Activated naive CD4-positive, alpha-beta T cell treated with anti-CD3 and anti-CD28 coated beads for 36 hours (primary cell): Measurements from ENCODE around the gene CAMSAP1. TPM values are rescaled to one million over a fixed set of nuclear protein-coding genes. Genes with fewer than 3 reads are reported as not detected.

ENCODE experiments used
- CTCF ChIA-PET: fragments of 350-600 bp; sonication (Branson Sonifier 250); formaldehyde crosslinking; loops from one replicate; lab custom pipeline; 2021; ENCODE audit warnings: antibody characterized with exemption; lab: Charles Lee
- DNase-seq: peaks from one replicate; pipeline ENCODE4 v3.0.0-alpha.2; 2020
- H3K27ac Mint-ChIP-seq: one replicate; pipeline ENCODE4 v1.8.0; 2021; ENCODE audit warnings: mild to moderate bottlenecking, mixed read lengths
- H3K27me3 Mint-ChIP-seq: one replicate; pipeline ENCODE4 v1.8.0; 2021; ENCODE audit warnings: low read depth, mixed read lengths
- H3K36me3 Mint-ChIP-seq: one replicate; pipeline ENCODE4 v1.8.0; 2021; ENCODE audit warnings: low read depth, mixed read lengths
- H3K4me1 Mint-ChIP-seq: one replicate; pipeline ENCODE4 v1.8.0; 2021; ENCODE audit warnings: low read depth, mixed read lengths
- H3K4me3 Mint-ChIP-seq: one replicate; pipeline ENCODE4 v1.8.0; 2021; ENCODE audit warnings: mild to moderate bottlenecking, moderate library complexity, mixed read lengths
- H3K9me3 Mint-ChIP-seq: one replicate; pipeline ENCODE4 v1.8.0; 2021; ENCODE audit warnings: mixed read lengths
- intact Hi-C: fragments of 100-400 bp; cut with micrococcal nuclease; formaldehyde crosslinking; loops from one replicate; pipeline ENCODE4 v1.15.1; 2023
- total RNA-seq, 2 experiments: library from RNA; stranded (reverse); gene quantifications; one replicate each; pipeline ENCODE4 v1.2.3, GENCODE V29; 2021

Gene CAMSAP1
- total RNA-seq, 2 experiments from 2014 or later = 32.6 to 35.2 TPM

GRCh38 chr9:135876936-135877335 lies 30.4 kb downstream of the CAMSAP1 start:
- no peak overlapping the region for H3K27ac Mint-ChIP-seq
- no peaks in the 10 kb centered on the region for H3K27me3 Mint-ChIP-seq
- H3K36me3 Mint-ChIP-seq = peaks cover 9% of the 10 kb centered on the region
- peaks cover 30% of the 10 kb centered on the region for H3K4me1 Mint-ChIP-seq
- no peak overlapping the region for H3K4me3 Mint-ChIP-seq
- intact Hi-C loops = no loop called here
- no peaks in the 10 kb centered on the region for H3K9me3 Mint-ChIP-seq
- CTCF ChIA-PET = interaction anchor here (0.6 to 1.1 kb wide), 2 partner anchors 11 to 995 kb away, joined by 3 to 4 read pairs; no protein-coding TSS in a partner anchor
- DNase-seq = no peak

GRCh38 chr9:135874859-135875258 lies 32.5 kb downstream of the CAMSAP1 start:
- Mint-ChIP-seq H3K27ac (no peak overlapping the region), H3K27me3 (no peaks in the 10 kb centered on the region), H3K4me3 (no peak overlapping the region), H3K9me3 (no peaks in the 10 kb centered on the region), H3K4me1 (peaks cover 30% of the 10 kb centered on the region), H3K36me3 (peaks cover 9% of the 10 kb centered on the region)
- no peak for DNase-seq
- CTCF ChIA-PET = no interaction called here
- intact Hi-C loops = no loop called here

DNA sequence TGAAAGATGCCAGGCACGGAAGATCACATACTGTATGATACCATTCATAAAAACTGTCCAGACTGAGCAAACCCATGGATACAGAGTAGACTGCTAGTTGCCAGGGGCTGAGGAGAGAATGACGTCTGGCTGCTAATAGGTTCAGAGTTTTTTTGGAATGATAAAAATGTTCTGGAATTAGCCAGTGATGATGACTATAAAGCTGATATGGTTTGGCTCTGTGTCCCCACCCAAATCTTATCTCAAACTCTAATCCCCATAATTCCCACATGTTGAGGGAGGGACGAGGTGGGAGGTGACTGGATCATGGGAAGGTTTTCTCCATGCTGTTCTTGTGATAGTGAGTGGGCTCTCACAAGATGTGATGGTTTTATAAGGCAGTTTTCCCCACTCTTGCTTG lies 37.4 kb downstream of the CAMSAP1 start:
- Mint-ChIP-seq H3K9me3 (no peaks in the 10 kb centered on the region), H3K27me3 (no peaks in the 10 kb centered on the region), H3K27ac (no peak overlapping the region), H3K36me3 (peaks cover 3% of the 10 kb centered on the region), H3K4me1 (peaks cover 21% of the 10 kb centered on the region), H3K4me3 (no peak overlapping the region)
- no peak for DNase-seq
- intact Hi-C loops = no loop called here
- CTCF ChIA-PET = no interaction called here

- intact Hi-C loops = loop anchor here (2.0 kb wide), 2 partner anchors 39 to 257 kb away; no protein-coding TSS in a partner anchor
- no peak overlapping the region for H3K4me3 Mint-ChIP-seq
- H3K27me3 Mint-ChIP-seq = no peaks in the 10 kb centered on the region
- DNase-seq = no peak
- peaks cover 9% of the 10 kb centered on the region for H3K36me3 Mint-ChIP-seq
- peaks cover 21% of the 10 kb centered on the region for H3K4me1 Mint-ChIP-seq
- no peak overlapping the region for H3K27ac Mint-ChIP-seq
- CTCF ChIA-PET = interaction anchor here (0.9 to 1.1 kb wide), 3 partner anchors 11 to 94 kb away, joined by 3 to 6 read pairs (median 4); no protein-coding TSS in a partner anchor
- no peaks in the 10 kb centered on the region for H3K9me3 Mint-ChIP-seq
These were observed 41.8 kb downstream of the CAMSAP1 start for GRCh38 chr9:135865531-135865930.

GRCh38 chr9:135864447-135865049 lies 42.8 kb downstream of the CAMSAP1 start:
- peak; percentile 84 for DNase-seq
- intact Hi-C loops = loop anchor here (1.0 to 2.0 kb wide), 4 partner anchors 40 to 258 kb away; no protein-coding TSS in a partner anchor
- Mint-ChIP-seq H3K36me3 (peaks cover 8% of the 10 kb centered on the region), H3K4me1 (peaks cover 21% of the 10 kb centered on the region), H3K27ac (no peak overlapping the region), H3K9me3 (no peaks in the 10 kb centered on the region), H3K4me3 (no peak overlapping the region), H3K27me3 (no peaks in the 10 kb centered on the region)
- CTCF ChIA-PET = interaction anchor here (0.7 to 1.7 kb wide), 9 partner anchors 11 to 245 kb away, joined by 3 to 7 read pairs (median 3); partner anchors contain the start of gene UBAC1

- no peak for DNase-seq
- Mint-ChIP-seq H3K27me3 (no peaks in the 10 kb centered on the region), H3K9me3 (no peaks in the 10 kb centered on the region), H3K4me1 (peaks cover 16% of the 10 kb centered on the region), H3K4me3 (no peak overlapping the region), H3K36me3 (peaks cover 11% of the 10 kb centered on the region), H3K27ac (no peak overlapping the region)
- CTCF ChIA-PET = interaction anchor here (1.5 kb wide), 1 partner anchor 38 kb away, joined by 6 read pairs; no protein-coding TSS in a partner anchor
- intact Hi-C loops = no loop called here
These were observed 44.5 kb downstream of the CAMSAP1 start for GRCh38 chr9:135862809-135863208.

GRCh38 chr9:135858491-135859185 lies 48.7 kb downstream of the CAMSAP1 start:
- Mint-ChIP-seq H3K36me3 (peaks cover 13% of the 10 kb centered on the region), H3K4me1 (peaks cover 2% of the 10 kb centered on the region)

DNA sequence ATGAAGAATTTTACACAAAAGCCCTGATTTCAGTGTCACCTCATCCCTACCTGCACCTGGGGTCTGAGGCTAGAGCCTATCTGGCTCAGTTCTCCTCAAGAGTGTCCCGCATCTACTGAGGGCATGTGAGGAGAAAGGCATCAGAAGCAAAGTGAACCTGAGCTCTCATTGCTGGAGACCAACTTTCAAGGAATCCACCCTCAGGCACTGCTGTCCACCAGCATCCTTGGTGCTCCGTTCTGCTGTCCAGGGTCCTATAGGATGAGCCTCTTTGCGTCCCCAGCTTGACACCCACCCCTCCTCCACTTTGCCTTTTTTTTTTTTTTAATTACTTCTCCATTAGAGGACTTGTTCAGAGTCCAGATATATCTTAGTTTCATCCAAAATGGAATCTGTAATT lies 49.5 kb downstream of the CAMSAP1 start:
- H3K27me3 Mint-ChIP-seq = no peaks in the 10 kb centered on the region
- H3K36me3 Mint-ChIP-seq = peaks cover 13% of the 10 kb centered on the region
- H3K27ac Mint-ChIP-seq = no peak overlapping the region
- CTCF ChIA-PET = no interaction called here
- intact Hi-C loops = no loop called here
- no peak for DNase-seq
- peaks cover 2% of the 10 kb centered on the region for H3K4me1 Mint-ChIP-seq
- H3K9me3 Mint-ChIP-seq = no peaks in the 10 kb centered on the region
- H3K4me3 Mint-ChIP-seq = no peak overlapping the region

More at GRCh38 chr9:135858491-135859185, 48.7 kb downstream of the CAMSAP1 start:
- intact Hi-C loops = no loop called here
- H3K27ac Mint-ChIP-seq = no peak overlapping the region
- H3K4me3 Mint-ChIP-seq = no peak overlapping the region
- CTCF ChIA-PET = no interaction called here
- peak; percentile 31 for DNase-seq
- no peaks in the 10 kb centered on the region for H3K27me3 Mint-ChIP-seq
- H3K9me3 Mint-ChIP-seq = no peaks in the 10 kb centered on the region

- no peak for DNase-seq
- Mint-ChIP-seq H3K36me3 (peaks cover 13% of the 10 kb centered on the region), H3K27ac (no peak overlapping the region), H3K9me3 (no peaks in the 10 kb centered on the region), H3K4me3 (no peak overlapping the region), H3K4me1 (peaks cover 2% of the 10 kb centered on the region), H3K27me3 (no peaks in the 10 kb centered on the region)
- CTCF ChIA-PET = no interaction called here
- intact Hi-C loops = no loop called here
These were observed 50.0 kb downstream of the CAMSAP1 start for GRCh38 chr9:135857371-135857786.

- peaks cover under 1% of the 10 kb centered on the region for H3K9me3 Mint-ChIP-seq
- H3K4me1 Mint-ChIP-seq = peaks cover 4% of the 10 kb centered on the region
- no peaks in the 10 kb centered on the region for H3K27me3 Mint-ChIP-seq
- CTCF ChIA-PET = no interaction called here
- intact Hi-C loops = no loop called here
- DNase-seq = no peak
- no peak overlapping the region for H3K27ac Mint-ChIP-seq
- H3K36me3 Mint-ChIP-seq = peaks cover 4% of the 10 kb centered on the region
- no peak overlapping the region for H3K4me3 Mint-ChIP-seq
These were observed 55.6 kb downstream of the CAMSAP1 start for GRCh38 chr9:135851748-135852147.

DNA sequence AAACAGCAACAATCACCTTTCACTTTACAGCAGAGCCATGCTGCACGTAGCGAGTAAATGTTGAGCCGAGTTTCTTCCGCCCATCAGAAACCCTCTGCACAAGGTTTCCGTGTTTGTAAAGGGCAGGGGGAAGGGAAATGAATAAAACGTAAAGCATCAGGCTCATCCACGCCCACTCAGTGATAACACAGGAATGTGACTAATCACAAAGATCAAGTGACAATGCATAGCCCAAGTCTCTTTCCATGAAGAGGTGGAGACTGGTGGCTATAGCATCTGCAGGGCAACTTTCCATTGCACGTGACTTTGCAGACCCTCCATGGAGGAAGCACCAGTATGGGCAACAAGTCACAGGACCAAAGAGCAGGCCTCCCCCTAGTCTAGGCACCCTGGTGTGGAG lies 56.6 kb downstream of the CAMSAP1 start:
- no peak for DNase-seq
- Mint-ChIP-seq H3K4me3 (no peak overlapping the region), H3K27me3 (no peaks in the 10 kb centered on the region), H3K4me1 (peaks cover 4% of the 10 kb centered on the region), H3K27ac (no peak overlapping the region), H3K36me3 (peaks cover 13% of the 10 kb centered on the region), H3K9me3 (peaks cover 2% of the 10 kb centered on the region)
- CTCF ChIA-PET = no interaction called here
- intact Hi-C loops = no loop called here

- DNase-seq = no peak
- H3K27ac Mint-ChIP-seq = no peak overlapping the region
- peaks cover 29% of the 10 kb centered on the region for H3K36me3 Mint-ChIP-seq
- no peaks in the 10 kb centered on the region for H3K27me3 Mint-ChIP-seq
- intact Hi-C loops = no loop called here
- H3K4me1 Mint-ChIP-seq = peaks cover 7% of the 10 kb centered on the region
- CTCF ChIA-PET = no interaction called here
- H3K9me3 Mint-ChIP-seq = peaks cover 11% of the 10 kb centered on the region
- H3K4me3 Mint-ChIP-seq = no peak overlapping the region
These were observed 58.2 kb downstream of the CAMSAP1 start for GRCh38 chr9:135849181-135849580.
